LNCaP clone FGC (cell line): ENCODE data around the gene KRTAP10-11.
"Not testable (repeated sequence)": the region's sequence is repeated elsewhere in the genome, so short reads cannot be mapped to it uniquely, and the experiment has no call there.

Source experiments
- DNase-seq: peaks from one replicate; pipeline ENCODE4 v3.0.0-alpha.2; 2011; ENCODE audit warnings: low read depth
- H3K4me3 ChIP-seq: 2 replicates; pipeline ENCODE4 v1.5.1; 2011; ENCODE audit warnings: mild to moderate bottlenecking, low read depth, low read length, control low read depth
- CTCF ChIP-seq: IDR thresholded peaks from 2 replicates; pipeline ENCODE4 v1.5.1; 2012; ENCODE audit warnings: mild to moderate bottlenecking; ENCODE audit not compliant: control insufficient read depth, insufficient read depth; ENCODE audit errors: extremely low read depth

The KRTAP10-11 gene

GRCh38 chr21:44626262-44626661 lies 20.0 kb upstream of the KRTAP10-11 start:
- DNase-seq: no peak

GRCh38 chr21:44626673-44627143 lies 19.5 kb upstream of the KRTAP10-11 start, which contains the start of gene KRTAP10-9:
Gene KRTAP10-9 (plus strand): TSS chr21:44627093. CDS start chr21:44627172, 79 bp downstream.
- no peak for DNase-seq
- no peak within 1 kb of the TSS for H3K4me3 ChIP-seq
- no peak for TF ChIP-seq CTCF

More at GRCh38 chr21:44626262-44626661, 20.0 kb upstream of the KRTAP10-11 start:
- no peak overlapping the region for H3K4me3 ChIP-seq
- TF ChIP-seq CTCF: no peak

DNA sequence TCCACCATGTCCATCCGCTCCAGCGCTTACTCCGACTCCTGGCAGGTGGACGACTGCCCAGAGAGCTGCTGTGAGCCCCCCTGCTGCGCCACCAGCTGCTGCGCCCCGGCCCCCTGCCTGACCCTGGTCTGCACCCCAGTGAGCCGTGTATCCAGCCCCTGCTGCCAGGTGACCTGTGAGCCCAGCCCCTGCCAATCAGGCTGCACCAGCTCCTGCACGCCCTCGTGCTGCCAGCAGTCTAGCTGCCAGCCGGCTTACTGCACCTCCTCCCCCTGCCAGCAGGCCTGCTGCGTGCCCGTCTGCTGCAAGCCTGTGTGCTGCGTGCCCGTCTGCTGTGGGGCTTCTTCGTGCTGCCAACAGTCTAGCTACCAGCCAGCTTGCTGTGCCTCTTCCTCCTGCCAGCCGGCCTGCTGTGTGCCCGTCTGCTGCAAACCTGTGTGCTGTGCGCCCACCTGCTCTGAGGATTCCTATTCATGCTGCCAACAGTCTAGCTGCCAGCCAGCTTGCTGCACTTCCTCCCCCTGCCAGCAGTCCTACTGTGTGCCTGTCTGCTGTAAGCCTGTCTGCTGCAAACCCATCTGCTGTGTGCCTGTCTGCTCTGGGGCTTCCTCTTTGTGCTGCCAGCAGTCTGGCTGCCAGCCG lies 18.9 kb upstream of the KRTAP10-11 start:
- H3K4me3 ChIP-seq, DNase-seq: not testable (repeated sequence)

DNA sequence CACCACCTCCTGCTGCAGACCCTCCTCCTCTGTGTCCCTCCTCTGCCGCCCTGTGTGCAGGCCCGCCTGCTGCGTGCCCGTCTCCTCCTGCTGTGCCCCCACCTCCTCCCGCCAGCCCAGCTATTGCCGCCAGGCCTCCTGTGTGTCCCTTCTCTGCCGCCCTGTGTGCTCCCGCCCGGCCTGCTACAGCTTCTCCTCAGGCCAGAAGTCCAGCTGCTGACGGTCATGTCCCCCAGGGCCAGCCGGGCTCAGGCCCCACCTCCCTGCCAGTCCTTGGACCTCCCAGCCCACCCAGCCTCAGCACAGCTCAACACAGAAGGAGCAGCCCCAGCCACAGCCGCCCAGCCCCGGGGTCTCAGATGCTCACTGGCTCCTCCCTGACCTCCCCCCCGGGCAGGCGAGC lies 18.4 kb upstream of the KRTAP10-11 start:
- H3K4me3 ChIP-seq, DNase-seq: not testable (repeated sequence)

GRCh38 chr21:44628707-44629391 lies 17.4 kb upstream of the KRTAP10-11 start:
- H3K4me3 ChIP-seq: no peak overlapping the region
- DNase-seq: no peak
- TF ChIP-seq CTCF: no peak

- no peak for TF ChIP-seq CTCF
- no peak overlapping the region for H3K4me3 ChIP-seq
- no peak for DNase-seq
These were observed 15.8 kb upstream of the KRTAP10-11 start for GRCh38 chr21:44630440-44630839.

DNA sequence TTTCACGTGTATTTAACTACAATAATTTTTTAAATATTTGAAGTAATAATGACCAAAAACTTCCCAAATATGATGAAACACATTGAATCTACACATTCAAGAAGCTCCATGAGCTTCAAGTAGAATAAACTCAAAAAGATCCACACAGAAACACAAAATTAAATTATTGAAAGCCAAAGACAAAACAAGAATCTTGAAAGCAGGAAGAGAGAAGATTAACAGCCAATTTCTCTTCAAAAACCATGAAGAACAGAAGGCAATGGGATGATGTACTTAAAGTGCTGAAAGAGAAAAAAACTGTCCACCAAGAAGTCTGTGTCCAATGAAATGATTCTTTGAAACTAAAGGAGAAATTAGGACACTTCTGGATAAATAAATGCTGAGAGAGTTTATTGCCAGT lies 14.1 kb upstream of the KRTAP10-11 start:
- no peak for DNase-seq
- H3K4me3 ChIP-seq: no peak overlapping the region
- TF ChIP-seq CTCF: no peak
